GM12865 (cell line): ENCODE measurements around the gene EYA3.

Experiments
- DNase-seq: peaks from one replicate; pipeline ENCODE4 v3.0.0; 2010; ENCODE audit warnings: low read depth
- H3K4me3 ChIP-seq: 2 replicates; pipeline ENCODE4 v1.5.1; 2011; ENCODE audit warnings: mild to moderate bottlenecking, low read depth, low read length, control low read depth
- CTCF ChIP-seq: IDR thresholded peaks from 2 replicates; pipeline ENCODE4 v1.5.1; 2011; ENCODE audit warnings: low read length, control low read depth, low read depth, inconsistent platforms; ENCODE audit not compliant: insufficient read depth; ENCODE audit errors: missing control alignments

The EYA3 gene

GRCh38 chr1:28074892-28075511 lies 13.4 kb downstream of the EYA3 start:
- no peak for TF ChIP-seq CTCF
- no peak for DNase-seq
- H3K4me3 ChIP-seq: no peak overlapping the region

- no peak overlapping the region for H3K4me3 ChIP-seq
- no peak for TF ChIP-seq CTCF
- no peak for DNase-seq
Measured at GRCh38 chr1:28073867-28074266, 14.5 kb downstream of the EYA3 start.

GRCh38 chr1:28071813-28072212 lies 16.6 kb downstream of the EYA3 start:
- no peak for DNase-seq
- TF ChIP-seq CTCF: no peak
- no peak overlapping the region for H3K4me3 ChIP-seq

GRCh38 chr1:28070725-28071593 lies 17.5 kb downstream of the EYA3 start:
- H3K4me3 ChIP-seq: no peak overlapping the region
- no peak for TF ChIP-seq CTCF
- no peak for DNase-seq

GRCh38 chr1:28067523-28068090 lies 20.8 kb downstream of the EYA3 start:
- DNase-seq: no peak
- no peak for TF ChIP-seq CTCF
- H3K4me3 ChIP-seq: no peak overlapping the region

GRCh38 chr1:28066393-28067154 lies 21.8 kb downstream of the EYA3 start:
- no peak for DNase-seq
- H3K4me3 ChIP-seq: no peak overlapping the region
- TF ChIP-seq CTCF: no peak
